Endodermal cell (in vitro differentiated cells): ENCODE measurements around the gene USP6NL. TPM values are rescaled to one million over a fixed set of nuclear protein-coding genes. Genes with fewer than 3 reads are reported as not detected.

ENCODE experiments used
- DNase-seq: peaks from one replicate; pipeline ENCODE4 v3.0.0-alpha.2; 2017
- H3K27ac ChIP-seq: 2 replicates; pipeline ENCODE4 v1.5.1; 2013; ENCODE audit warnings: mild to moderate bottlenecking, low read depth, low read length, moderate library complexity
- H3K27me3 ChIP-seq: 2 replicates; pipeline ENCODE4 v1.6.1; 2013; ENCODE audit warnings: mild to moderate bottlenecking, low read length, moderate library complexity; ENCODE audit not compliant: insufficient read depth, control insufficient read depth, poor library complexity, severe bottlenecking
- H3K36me3 ChIP-seq: 2 replicates; pipeline ENCODE4 v1.7.0; 2013; ENCODE audit warnings: mild to moderate bottlenecking, low read length, moderate library complexity; ENCODE audit not compliant: control insufficient read depth, insufficient read depth
- H3K4me1 ChIP-seq: one replicate; pipeline ENCODE4 v1.7.0; 2013; ENCODE audit warnings: low read length; ENCODE audit not compliant: control insufficient read depth, insufficient read depth
- H3K4me3 ChIP-seq: 2 replicates; pipeline ENCODE4 v1.5.1; 2013; ENCODE audit warnings: mild to moderate bottlenecking, low read length, moderate library complexity
- H3K9ac ChIP-seq: 2 replicates; pipeline ENCODE4 v1.6.1; 2013; ENCODE audit warnings: mild to moderate bottlenecking, low read length, moderate library complexity; ENCODE audit not compliant: poor library complexity, severe bottlenecking; ENCODE audit errors: extremely low read depth
- H3K9me3 ChIP-seq: 2 replicates; pipeline ENCODE4 v1.6.1; 2013; ENCODE audit warnings: mild to moderate bottlenecking, low read length, moderate library complexity; ENCODE audit not compliant: control insufficient read depth
- H3K27ac Mint-ChIP-seq: 2 replicates; pipeline ENCODE4 v1.8.0; 2020; ENCODE audit warnings: mixed read lengths
- H3K27me3 Mint-ChIP-seq: 2 replicates; pipeline ENCODE4 v1.8.0; 2021; ENCODE audit warnings: mild to moderate bottlenecking, mixed read lengths; ENCODE audit not compliant: insufficient read depth
- H3K36me3 Mint-ChIP-seq: 2 replicates; pipeline ENCODE4 v1.8.0; 2020; ENCODE audit warnings: low read depth, mixed read lengths
- H3K4me1 Mint-ChIP-seq: 2 replicates; pipeline ENCODE4 v1.8.0; 2020; ENCODE audit warnings: mixed read lengths
- H3K4me3 Mint-ChIP-seq: 2 replicates; pipeline ENCODE4 v1.8.0; 2020; ENCODE audit warnings: mild to moderate bottlenecking, moderate library complexity, mixed read lengths
- H3K9me3 Mint-ChIP-seq: 2 replicates; pipeline ENCODE4 v1.8.0; 2020; ENCODE audit warnings: mild to moderate bottlenecking, mixed read lengths
- WGBS, 2 experiments: methylation state at CpG; one replicate each; pipeline versions ENCODE4 v1.1.5 to v1.1.7; 2013; ENCODE audit warnings: missing lambda C conversion rate in 2 of 2, mixed read lengths in 1 of 2; ENCODE audit not compliant: insufficient coverage in 1 of 2, insufficient read length in 1 of 2; 5-methylcytosine and 5-hydroxymethylcytosine counted together
- total RNA-seq, 2 donors: library from RNA; stranded (reverse); fragmentation: NEBNext Ultra II Directional in 1 of 2; extraction: Animal tissue kit (Norgen Biotek cat#: 25700) in 1 of 2; gene quantifications; 2 replicates in 1 of 2; 3 replicates in 1 of 2; pipeline ENCODE4 v1.2.1, GENCODE V29; 2021
- TF ChIP-seq, protein P1 (sequence below): fragments of 200-600 bp; sonication (generic); conservative IDR thresholded peaks from 2 replicates; pipeline ENCODE4 v1.5.0; 2021; ENCODE audit warnings: antibody characterized with exemption, mild to moderate bottlenecking

Gene USP6NL
- total RNA-seq, 2 donors from 2014 or later: 20.6 to 22.9 TPM

DNA sequence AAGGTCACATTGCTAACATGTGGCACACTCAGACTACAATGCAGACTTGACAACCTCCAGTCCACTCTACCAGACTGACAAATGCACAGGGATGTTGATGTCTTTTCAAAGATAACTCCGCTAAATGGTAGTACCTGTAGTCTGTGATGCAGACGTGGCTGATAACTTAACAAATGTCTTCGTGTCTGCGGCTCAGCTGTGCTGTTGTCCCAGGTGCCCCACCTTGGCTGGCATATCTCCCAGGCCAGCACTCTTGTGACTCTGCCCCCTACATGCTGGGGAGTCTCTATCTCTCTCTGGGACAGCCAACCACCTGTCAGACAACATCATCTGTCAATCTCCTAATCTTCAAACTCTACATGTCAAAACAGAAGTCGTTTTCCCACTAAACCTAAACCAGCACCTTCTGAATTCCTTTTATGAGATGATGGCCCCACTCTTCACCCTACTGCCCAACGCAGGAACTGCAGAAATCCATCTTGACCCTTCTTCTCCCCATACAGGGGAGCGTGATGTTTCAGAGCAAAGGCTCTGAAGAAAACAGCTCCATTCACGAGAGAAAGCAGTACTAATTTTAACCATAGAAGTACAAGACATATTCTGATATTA lies 156.4 kb downstream of the USP6NL start:
- Histone ChIP-seq H3K9ac (no peak overlapping the region), H3K36me3 (no peaks in the 10 kb centered on the region), H3K27me3 (no peaks in the 10 kb centered on the region), H3K27ac (no peak overlapping the region), H3K9me3 (no peaks in the 10 kb centered on the region), H3K4me3 (no peak overlapping the region), H3K4me1 (no peaks in the 10 kb centered on the region)
- no peak overlapping the region for H3K27ac Mint-ChIP-seq
- peak; percentile 73 for DNase-seq
- no peak overlapping the region for H3K4me3 Mint-ChIP-seq
- no peaks in the 10 kb centered on the region for H3K9me3 Mint-ChIP-seq
- peaks cover 7% of the 10 kb centered on the region for H3K36me3 Mint-ChIP-seq
- TF ChIP-seq, protein P1, sequence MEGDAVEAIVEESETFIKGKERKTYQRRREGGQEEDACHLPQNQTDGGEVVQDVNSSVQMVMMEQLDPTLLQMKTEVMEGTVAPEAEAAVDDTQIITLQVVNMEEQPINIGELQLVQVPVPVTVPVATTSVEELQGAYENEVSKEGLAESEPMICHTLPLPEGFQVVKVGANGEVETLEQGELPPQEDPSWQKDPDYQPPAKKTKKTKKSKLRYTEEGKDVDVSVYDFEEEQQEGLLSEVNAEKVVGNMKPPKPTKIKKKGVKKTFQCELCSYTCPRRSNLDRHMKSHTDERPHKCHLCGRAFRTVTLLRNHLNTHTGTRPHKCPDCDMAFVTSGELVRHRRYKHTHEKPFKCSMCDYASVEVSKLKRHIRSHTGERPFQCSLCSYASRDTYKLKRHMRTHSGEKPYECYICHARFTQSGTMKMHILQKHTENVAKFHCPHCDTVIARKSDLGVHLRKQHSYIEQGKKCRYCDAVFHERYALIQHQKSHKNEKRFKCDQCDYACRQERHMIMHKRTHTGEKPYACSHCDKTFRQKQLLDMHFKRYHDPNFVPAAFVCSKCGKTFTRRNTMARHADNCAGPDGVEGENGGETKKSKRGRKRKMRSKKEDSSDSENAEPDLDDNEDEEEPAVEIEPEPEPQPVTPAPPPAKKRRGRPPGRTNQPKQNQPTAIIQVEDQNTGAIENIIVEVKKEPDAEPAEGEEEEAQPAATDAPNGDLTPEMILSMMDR: peak; percentile 73
- H3K4me1 Mint-ChIP-seq: no peaks in the 10 kb centered on the region
- WGBS, 2 experiments: 87 to 89% methylated on average over 7 to 8 of the region's 8 CpGs
- H3K27me3 Mint-ChIP-seq: no peaks in the 10 kb centered on the region

DNA sequence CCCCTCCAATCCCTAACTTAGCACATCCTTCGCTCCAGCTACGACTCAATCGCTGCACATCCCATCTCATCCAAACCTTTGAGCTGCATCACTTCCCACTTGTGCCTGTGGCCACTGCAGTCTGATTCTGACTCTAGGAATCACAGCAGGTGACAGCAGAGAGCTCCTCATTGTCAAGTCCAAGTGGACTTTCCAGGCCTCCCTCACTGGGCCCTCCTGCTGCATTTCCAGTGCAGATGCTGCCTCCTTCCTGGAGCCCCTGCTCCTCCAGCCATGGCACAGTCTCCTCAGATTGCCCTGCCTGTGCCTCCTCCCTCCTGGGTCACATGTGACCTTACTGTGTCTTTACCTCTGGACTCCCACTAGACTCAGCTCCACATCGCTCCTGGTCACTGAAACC lies 157.3 kb downstream of the USP6NL start:
- Histone ChIP-seq H3K9me3 (no peaks in the 10 kb centered on the region), H3K27me3 (no peaks in the 10 kb centered on the region), H3K4me3 (no peak overlapping the region), H3K36me3 (no peaks in the 10 kb centered on the region), H3K9ac (no peak overlapping the region), H3K4me1 (no peaks in the 10 kb centered on the region), H3K27ac (no peak overlapping the region)
- TF ChIP-seq, protein P1: no peak
- H3K9me3 Mint-ChIP-seq: no peaks in the 10 kb centered on the region
- no peaks in the 10 kb centered on the region for H3K4me1 Mint-ChIP-seq
- 83 to 98% methylated on average over 1 to 4 of the region's 4 CpGs for WGBS, 2 experiments
- DNase-seq: no peak
- no peak overlapping the region for H3K27ac Mint-ChIP-seq
- H3K36me3 Mint-ChIP-seq: peaks cover 5% of the 10 kb centered on the region
- H3K4me3 Mint-ChIP-seq: no peak overlapping the region
- H3K27me3 Mint-ChIP-seq: no peaks in the 10 kb centered on the region

DNA sequence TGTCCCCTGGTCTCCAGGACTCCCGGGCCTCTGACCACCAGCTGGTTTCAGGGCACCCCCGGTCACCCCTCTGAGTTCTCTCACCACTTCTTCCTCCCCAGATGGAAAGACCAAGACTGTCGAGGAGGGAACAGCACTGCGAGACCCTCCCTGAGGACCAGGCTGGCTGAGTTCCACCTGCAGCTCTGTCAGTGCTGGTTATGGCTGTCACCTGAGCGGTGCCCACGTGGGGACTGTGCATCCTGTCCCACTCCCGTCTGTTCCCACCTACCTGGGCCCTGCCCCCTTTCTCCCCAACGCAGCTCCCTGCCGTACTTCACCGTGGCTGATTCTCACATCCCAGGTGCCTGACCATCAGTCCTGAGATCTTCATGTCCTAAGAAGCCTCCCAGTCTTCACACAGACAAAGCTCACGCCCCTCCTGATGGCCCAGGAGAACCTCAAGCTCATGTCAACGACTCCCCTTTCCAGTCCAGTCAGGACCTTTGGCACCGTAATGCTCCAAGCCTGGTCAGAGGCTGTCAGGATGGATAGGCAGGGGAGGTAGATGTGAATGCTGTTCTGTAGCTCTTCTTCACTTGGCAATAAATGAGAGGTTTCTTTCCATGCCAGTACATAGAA lies 159.7 kb downstream of the USP6NL start:
- Histone ChIP-seq H3K9ac (no peak overlapping the region), H3K36me3 (no peaks in the 10 kb centered on the region), H3K27me3 (no peaks in the 10 kb centered on the region), H3K4me1 (no peaks in the 10 kb centered on the region), H3K27ac (no peak overlapping the region), H3K9me3 (no peaks in the 10 kb centered on the region), H3K4me3 (no peak overlapping the region)
- no peaks in the 10 kb centered on the region for H3K9me3 Mint-ChIP-seq
- TF ChIP-seq, protein P1: no peak
- no peaks in the 10 kb centered on the region for H3K4me1 Mint-ChIP-seq
- no peaks in the 10 kb centered on the region for H3K36me3 Mint-ChIP-seq
- H3K4me3 Mint-ChIP-seq: no peak overlapping the region
- 87 to 92% methylated on average over 9 to 13 of the region's 13 CpGs for WGBS, 2 experiments
- peaks cover 3% of the 10 kb centered on the region for H3K27me3 Mint-ChIP-seq
- DNase-seq: no peak
- H3K27ac Mint-ChIP-seq: no peak overlapping the region
